Putamen (tissue), 1 donor: ENCODE measurements around the gene ACBD4.

Experiments
- DNase-seq: peaks from one replicate; pipeline ENCODE4 v3.0.0-alpha.2; 2016; ENCODE audit warnings: low spot score

ACBD4 gene

DNA sequence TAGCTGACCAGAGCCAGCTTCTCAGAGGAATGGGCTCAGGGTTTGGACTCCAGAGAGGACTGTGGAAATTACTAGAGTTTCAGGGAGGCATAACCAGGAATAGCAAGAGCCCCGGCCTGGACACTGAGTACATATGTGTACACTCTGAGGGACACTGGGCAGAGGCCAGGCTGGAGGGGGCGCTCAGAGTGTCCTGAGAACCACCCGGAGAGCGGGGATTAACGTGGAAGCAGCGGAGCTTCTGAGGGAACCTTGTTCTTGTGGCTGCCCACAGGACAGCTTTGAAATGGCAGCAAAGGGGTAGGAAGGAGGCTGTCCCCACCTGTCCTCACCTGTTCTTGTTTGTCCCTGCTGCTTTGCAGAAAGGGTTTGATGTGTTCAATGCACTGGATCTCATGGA is 31.0 kb upstream of the ACBD4 start:
- no peak for DNase-seq

- no peak for DNase-seq
Observed at GRCh38 chr17:45104907-45105624, 30.4 kb upstream of the ACBD4 start.

- no peak for DNase-seq
Observed at GRCh38 chr17:45106096-45106495, 29.4 kb upstream of the ACBD4 start.

DNA sequence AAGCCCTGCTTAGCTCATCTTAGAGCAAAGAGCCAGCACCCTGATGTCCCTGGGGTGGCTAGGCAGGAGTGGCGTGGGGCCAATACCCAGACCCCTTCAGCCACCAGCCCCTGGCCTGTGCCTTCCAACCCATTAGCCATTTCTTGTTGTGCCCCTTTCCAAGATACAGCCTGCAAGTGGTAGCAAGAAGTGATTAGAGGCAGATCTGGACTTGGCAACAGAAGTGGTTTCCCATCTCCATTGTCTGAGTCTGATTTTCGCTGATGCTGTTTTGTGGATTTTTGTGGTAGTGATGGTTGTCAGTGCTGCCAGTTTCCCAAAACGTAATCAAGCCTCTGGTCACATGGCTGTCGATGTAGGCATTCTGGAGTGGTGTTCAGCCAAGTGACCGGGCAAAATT is 28.9 kb upstream of the ACBD4 start:
- no peak for DNase-seq

DNA sequence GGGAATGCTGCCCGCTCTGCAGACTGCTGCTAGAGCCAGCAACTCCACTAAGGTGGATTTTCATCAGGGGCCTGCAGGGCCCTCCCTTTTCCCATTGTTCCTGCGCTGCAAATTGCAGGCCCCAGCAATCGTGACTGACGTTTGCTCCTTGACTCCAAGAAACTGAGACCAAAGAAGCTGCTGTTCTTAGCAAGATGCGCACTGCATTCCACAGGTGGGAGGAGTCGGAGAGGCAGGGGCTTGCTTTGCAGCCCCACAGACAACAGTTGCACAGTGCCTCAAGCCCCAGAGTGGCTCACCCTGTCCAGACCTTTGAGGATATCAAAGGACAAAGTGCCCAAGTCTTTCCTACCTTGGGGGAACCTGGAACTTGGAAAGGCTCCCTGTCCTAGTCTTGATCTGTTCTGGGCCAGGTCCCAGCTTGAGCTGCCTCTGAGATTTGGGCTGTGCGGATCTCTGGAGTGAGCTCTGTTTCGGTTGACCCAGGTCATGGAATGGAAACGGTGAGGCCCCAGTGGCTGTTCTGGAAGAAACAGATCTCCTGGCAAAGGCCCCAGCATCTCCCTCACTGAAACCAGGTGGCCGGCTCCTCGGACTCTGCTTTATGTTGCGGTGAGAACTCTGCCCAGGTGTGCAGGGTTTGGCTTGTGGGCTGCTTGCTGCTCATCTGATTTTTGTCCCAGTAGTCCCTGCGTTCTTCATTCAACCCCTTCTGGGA is 28.0 kb upstream of the ACBD4 start:
- no peak for DNase-seq

- DNase-seq: no peak
Observed at GRCh38 chr17:45108051-45108450, 27.4 kb upstream of the ACBD4 start.

GRCh38 chr17:45108595-45109521 is 26.6 kb upstream of the ACBD4 start:
- DNase-seq: no peak

DNA sequence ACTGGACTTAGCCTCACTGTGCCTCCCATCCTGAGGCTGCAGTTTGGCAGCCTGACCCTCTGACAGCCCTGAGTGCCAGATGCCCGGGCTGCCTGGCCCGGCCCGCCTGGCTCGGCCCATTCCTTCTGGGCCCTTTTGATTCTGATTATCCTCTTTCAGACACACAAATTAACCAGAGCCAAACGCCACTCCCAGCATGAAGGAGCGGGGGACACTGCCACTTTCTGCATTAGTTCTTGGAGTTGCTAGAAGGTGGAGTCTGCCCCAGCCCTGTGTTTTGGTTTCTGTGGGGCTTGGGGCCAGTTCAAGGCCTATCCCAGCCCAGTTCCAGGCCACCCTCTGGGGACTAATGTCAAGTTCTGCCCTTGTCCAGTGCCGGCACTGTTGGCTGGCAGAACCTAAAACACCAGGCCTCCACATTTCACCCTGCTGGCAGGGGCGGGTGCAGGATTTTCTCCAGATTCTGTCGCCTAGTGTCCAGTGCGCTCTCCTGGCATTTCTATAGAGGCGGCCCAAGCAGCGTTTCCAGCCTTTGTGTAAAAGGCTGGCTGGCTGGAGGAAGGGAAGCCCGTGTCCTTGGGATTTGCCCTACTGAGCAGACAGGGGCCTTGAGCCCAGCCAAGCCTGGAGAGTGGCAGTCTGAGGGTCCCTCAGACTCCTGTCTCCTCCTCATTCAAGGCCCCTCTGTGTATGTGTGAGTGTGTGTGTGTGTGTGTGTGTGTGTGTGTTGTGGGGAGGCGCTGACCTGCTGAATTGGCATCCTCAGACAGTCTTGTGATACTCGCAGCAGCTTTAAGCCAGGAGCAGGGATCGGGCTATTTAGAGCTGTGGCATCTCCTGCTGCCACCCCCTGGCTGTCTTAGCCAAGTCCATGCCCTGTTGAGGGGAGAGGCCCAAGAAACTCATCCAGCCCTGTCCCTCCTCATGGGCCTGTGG is 24.5 kb upstream of the ACBD4 start:
- peak; percentile 35 for DNase-seq

GRCh38 chr17:45111850-45112249 is 23.6 kb upstream of the ACBD4 start:
- DNase-seq: no peak

GRCh38 chr17:45112559-45113423 is 22.7 kb upstream of the ACBD4 start:
- no peak for DNase-seq

DNA sequence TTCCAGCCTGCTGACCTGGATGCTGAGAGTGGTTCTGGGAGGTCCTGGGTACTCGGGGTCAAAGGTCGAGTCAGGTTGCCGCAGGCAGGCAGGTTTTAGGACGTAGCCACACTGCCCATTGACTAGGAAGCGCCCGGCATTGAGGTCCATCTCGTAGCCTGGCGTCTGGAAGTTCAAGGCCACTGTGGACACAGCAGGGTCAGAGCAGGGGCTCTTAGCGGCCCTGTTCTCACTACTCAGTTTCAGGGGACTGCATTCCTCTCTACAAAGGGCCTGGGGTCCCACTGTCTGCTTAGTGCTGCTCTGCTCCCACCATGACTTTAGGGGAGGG is 22.1 kb upstream of the ACBD4 start:
- DNase-seq: no peak

DNA sequence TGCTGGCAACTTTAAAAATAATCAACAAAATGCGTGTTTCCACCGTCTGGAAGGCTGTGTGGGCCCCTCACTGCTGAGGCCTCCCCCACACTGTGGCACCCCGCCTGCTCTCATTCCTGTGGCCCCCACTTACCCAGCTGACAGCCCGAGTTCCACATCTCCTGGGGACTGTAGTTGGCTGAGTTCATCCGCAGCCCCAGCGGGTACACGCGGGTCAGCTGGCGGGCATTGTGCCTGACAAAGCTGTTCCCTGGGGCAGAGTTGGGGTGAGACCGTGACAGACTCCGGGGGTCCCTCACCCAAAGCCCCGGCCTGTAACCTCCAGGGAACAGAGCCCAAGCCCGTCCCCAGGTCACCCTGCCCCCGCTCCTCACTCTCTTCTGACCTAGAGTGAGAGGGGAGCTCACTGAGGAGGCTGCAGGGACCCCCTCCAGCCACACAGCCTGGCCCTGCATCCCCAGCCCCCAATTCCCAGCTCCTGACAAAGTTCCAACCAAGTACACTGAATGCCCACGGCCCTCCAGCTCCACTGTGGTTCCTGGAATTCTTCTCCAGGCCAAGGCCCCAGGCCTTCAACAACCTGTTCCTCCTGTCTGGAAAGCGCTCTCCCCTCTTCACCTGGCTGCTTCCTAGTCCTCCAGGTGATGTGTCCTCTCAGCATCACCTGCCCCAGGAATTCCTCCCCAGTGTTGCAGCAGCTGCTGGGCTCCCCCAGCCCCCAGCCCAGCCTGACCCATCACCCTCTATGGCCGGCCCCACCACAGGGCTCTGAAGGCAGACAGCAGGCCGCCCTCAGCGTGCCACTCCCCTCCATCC is 21.2 kb upstream of the ACBD4 start:
- DNase-seq: no peak

- no peak for DNase-seq
Observed at GRCh38 chr17:45115015-45115625, 20.4 kb upstream of the ACBD4 start.

DNA sequence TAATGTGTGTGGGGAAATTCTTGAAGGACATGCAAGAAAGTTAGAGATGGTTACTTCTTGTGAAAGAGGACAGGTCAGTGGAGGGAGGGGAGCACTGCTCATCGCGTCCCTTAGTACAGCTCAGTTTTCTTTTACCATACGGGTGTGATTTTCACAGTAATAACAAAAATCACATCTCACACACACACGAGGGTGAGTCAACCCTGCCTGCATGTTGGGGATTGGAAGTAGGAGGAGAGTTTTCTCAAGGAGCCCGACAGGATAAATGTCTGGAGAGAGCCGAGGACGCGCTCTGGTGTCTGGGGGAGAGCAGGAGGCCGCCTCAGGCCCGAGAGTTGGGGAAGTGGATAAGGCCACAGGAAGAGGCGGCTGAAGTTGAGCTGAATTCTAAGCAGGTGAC is 19.6 kb upstream of the ACBD4 start:
- DNase-seq: no peak

- no peak for DNase-seq
Observed at GRCh38 chr17:45116434-45117016, 19.0 kb upstream of the ACBD4 start.

- no peak for DNase-seq
Observed at GRCh38 chr17:45117334-45117733, 18.2 kb upstream of the ACBD4 start.

- DNase-seq: no peak
Observed at GRCh38 chr17:45117848-45118646, 17.4 kb upstream of the ACBD4 start.

DNA sequence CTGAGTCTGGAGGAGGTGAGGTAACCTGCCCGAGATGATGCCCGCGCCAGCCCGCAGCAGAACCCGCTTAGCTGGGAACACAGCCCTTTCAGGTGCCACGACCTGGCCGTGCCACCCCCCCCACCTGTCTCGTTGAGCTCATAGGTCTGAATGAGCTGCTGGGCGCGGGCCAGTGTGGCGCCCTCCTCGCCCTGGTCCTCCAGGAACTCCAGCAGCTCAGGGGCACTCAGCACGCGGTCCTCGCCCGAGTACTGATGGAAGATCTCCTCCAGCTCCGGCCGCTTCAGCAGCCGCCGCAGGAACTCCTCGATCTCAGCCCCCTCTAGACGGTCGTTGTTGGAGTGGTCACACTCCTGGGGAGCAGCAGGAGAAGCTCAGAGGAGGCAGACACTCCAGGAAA is 16.8 kb upstream of the ACBD4 start:
- no peak for DNase-seq
